Stomach (tissue), 9 donors: Measurements from ENCODE around the gene IPO11. TPM values are rescaled to one million over a fixed set of nuclear protein-coding genes. Genes with fewer than 3 reads are reported as not detected.

Source experiments
- DNase-seq, 2 donors: peaks; one replicate each; pipeline versions ENCODE4 v3.0.0 to v3.0.0-alpha.2; 2013 to 2019
- H3K27ac ChIP-seq, 5 donors: fragments of 200-600 bp in 4 of 5; sonication (generic) in 4 of 5; one replicate each; pipeline ENCODE4 v1.5.1; 2013 to 2019; ENCODE audit warnings: mild to moderate bottlenecking in 1 of 5, moderate library complexity in 1 of 5
- H3K27me3 ChIP-seq, 3 donors: fragments of 200-600 bp; sonication (generic); one replicate each; pipeline ENCODE4 v1.5.1; 2017 to 2019; ENCODE audit warnings: mixed run types in 1 of 3
- H3K36me3 ChIP-seq, 4 donors: fragments of 200-600 bp; sonication (generic); 1 replicate in 3 of 4; 2 replicates in 1 of 4; pipeline ENCODE4 v1.5.1; 2016 to 2019
- H3K4me1 ChIP-seq, 4 donors: fragments of 200-600 bp; sonication (generic); one replicate each; pipeline ENCODE4 v1.5.1; 2016 to 2019
- H3K4me3 ChIP-seq, 4 donors: fragments of 200-600 bp; sonication (generic) in 3 of 4; one replicate each; pipeline ENCODE4 v1.5.1; 2016 to 2019; ENCODE audit warnings: mild to moderate bottlenecking in 1 of 4
- H3K9me3 ChIP-seq, 4 donors: fragments of 200-600 bp; sonication (generic); one replicate each; pipeline ENCODE4 v1.5.1; 2016 to 2019
- CTCF ChIP-seq, 7 experiments: fragments of 450-650 bp in 4 of 7; fragments of 200-600 bp in 3 of 7; sonication (generic) in 3 of 7; IDR thresholded peaks; one replicate each; pipeline ENCODE4 v1.5.1; 2016 to 2019; ENCODE audit warnings: antibody characterized with exemption in 7 of 7, control low read depth in 2 of 7, mild to moderate bottlenecking in 1 of 7
- EP300 ChIP-seq: sonication (generic); formaldehyde crosslinking; IDR thresholded peaks from one replicate; pipeline ENCODE4 v1.6.1; 2017; ENCODE audit warnings: antibody characterized with exemption
- POLR2A ChIP-seq, 4 donors: fragments of 450-650 bp; IDR thresholded peaks; one replicate each; pipeline ENCODE4 v1.6.1; 2016; ENCODE audit warnings: antibody characterized with exemption in 4 of 4, control low read depth in 2 of 4, mild to moderate bottlenecking in 1 of 4, moderate library complexity in 1 of 4
- POLR2AphosphoS5 ChIP-seq, 3 donors: sonication (generic); formaldehyde crosslinking; IDR thresholded peaks; one replicate each; pipeline ENCODE4 v1.6.1; 2016; ENCODE audit warnings: antibody characterized with exemption in 3 of 3
- WGBS, 5 donors: extraction: QIAGEN DNeasy Blood & Tissue Kit in 3 of 5; methylation state at CpG; one replicate each; pipeline versions ENCODE4 v1.1.5 to v1.1.7; 2013 to 2018; 5-methylcytosine and 5-hydroxymethylcytosine counted together
- intact Hi-C: fragments of 100-400 bp; cut with DNase I; formaldehyde crosslinking; loops from one replicate; pipeline ENCODE4 v1.15.1; 2023; ENCODE audit warnings: low total_unique reads
- polyA plus RNA-seq, 3 donors: library from polyadenylated mRNA; stranded (reverse); fragments of 200-250 nt; gene quantifications; one replicate each; pipeline ENCODE4 v1.2.3, GENCODE V29; 2013
- total RNA-seq, 5 donors: library from RNA; depleted of rRNA; stranded (reverse); fragments of >200 nt; gene quantifications; one replicate each; pipeline versions ENCODE4 v1.1.0 to v1.2.3, GENCODE V29; 2014 to 2016
- donor health status: healthy with polysubstance abuse.
- donor health status: Bipolar disorder and iron deficiency.
- donor health status: healthy.

Gene IPO11
- total and polyA plus RNA-seq, 8 donors: 8.0 to 37.5 (median 9.8) TPM

- intact Hi-C loops: no loop called here
- Histone ChIP-seq H3K9me3 (no peaks in the 10 kb centered on the region), H3K27me3 (no peaks in the 10 kb centered on the region), H3K4me1 (peaks cover 0 to 10% (median 0%) of the 10 kb centered on the region in 4 donors), H3K27ac (no peak overlapping the region), H3K36me3 (peaks cover 0 to 16% (median 6%) of the 10 kb centered on the region in 4 donors), H3K4me3 (no peak overlapping the region)
- DNase-seq: no peak
- TF ChIP-seq EP300: no peak
- TF ChIP-seq POLR2A (IDR thresholded peaks at IDR 0.05): no peak
- TF ChIP-seq CTCF (IDR thresholded peaks at IDR 0.05): no peak
- TF ChIP-seq POLR2AphosphoS5 (IDR thresholded peaks at IDR 0.05): no peak
These were observed 173.2 kb downstream of the IPO11 start for GRCh38 chr5:62585751-62586150.

- 74 to 85% (median 79%) methylated on average over 3 of the region's 3 CpGs for WGBS, 5 donors
- no peak for DNase-seq
- intact Hi-C loops: no loop called here
- Histone ChIP-seq H3K36me3 (peaks cover 7 to 33% (median 19%) of the 10 kb centered on the region in 4 donors), H3K4me3 (no peak overlapping the region), H3K27me3 (no peaks in the 10 kb centered on the region), H3K9me3 (no peaks in the 10 kb centered on the region), H3K4me1 (peaks cover 0 to 10% (median 0%) of the 10 kb centered on the region in 4 donors), H3K27ac (no peak overlapping the region)
- TF ChIP-seq EP300: no peak
- no peak for TF ChIP-seq CTCF (IDR thresholded peaks at IDR 0.05)
- no peak for TF ChIP-seq POLR2A (IDR thresholded peaks at IDR 0.05)
- no peak for TF ChIP-seq POLR2AphosphoS5 (IDR thresholded peaks at IDR 0.05)
These were observed 175.2 kb downstream of the IPO11 start for GRCh38 chr5:62587737-62588136.

- 87 to 97% (median 94%) methylated on average over 4 of the region's 4 CpGs for WGBS, 5 donors
- intact Hi-C loops: no loop called here
- TF ChIP-seq POLR2A (IDR thresholded peaks at IDR 0.05) (no peak), POLR2AphosphoS5 (IDR thresholded peaks at IDR 0.05) (no peak), EP300 (no peak), CTCF (IDR thresholded peaks at IDR 0.05) (no peak)
- no peak overlapping the region for H3K4me3 ChIP-seq
- peaks cover 0 to 10% (median 0%) of the 10 kb centered on the region in 4 donors for H3K4me1 ChIP-seq
- DNase-seq: no peak
- no peaks in the 10 kb centered on the region for H3K9me3 ChIP-seq
- no peaks in the 10 kb centered on the region for H3K27me3 ChIP-seq
- H3K27ac ChIP-seq: no peak overlapping the region
- peaks cover 7 to 42% (median 23%) of the 10 kb centered on the region in 4 donors for H3K36me3 ChIP-seq
These were observed 176.1 kb downstream of the IPO11 start for GRCh38 chr5:62588668-62589067.

- Histone ChIP-seq H3K4me3 (no peak overlapping the region), H3K9me3 (no peaks in the 10 kb centered on the region), H3K36me3 (peaks cover 7 to 44% (median 29%) of the 10 kb centered on the region in 4 donors), H3K27me3 (no peaks in the 10 kb centered on the region), H3K4me1 (peaks cover 0 to 10% (median 0%) of the 10 kb centered on the region in 4 donors), H3K27ac (no peak overlapping the region)
- intact Hi-C loops: no loop called here
- TF ChIP-seq POLR2AphosphoS5 (IDR thresholded peaks at IDR 0.05) (no peak), EP300 (no peak), POLR2A (IDR thresholded peaks at IDR 0.05) (no peak), CTCF (IDR thresholded peaks at IDR 0.05) (no peak)
- no peak for DNase-seq
- 96 to 100% (median 98%) methylated on average over 2 of the region's 2 CpGs for WGBS, 5 donors
These were observed 176.9 kb downstream of the IPO11 start for GRCh38 chr5:62589504-62589903.
